GM12878 (cell line): ENCODE measurements around the gene MCTP2. TPM values are rescaled to one million over a fixed set of nuclear protein-coding genes. Genes with fewer than 3 reads are reported as not detected.

Experiments used
- ATF3 ChIP-seq: IDR thresholded peaks from 2 replicates; pipeline ENCODE4 v1.6.1; 2011; ENCODE audit warnings: low read depth, mild to moderate bottlenecking, low read length, moderate library complexity, borderline replicate concordance; ENCODE audit errors: extremely low read depth
- CHD2 ChIP-seq: IDR thresholded peaks from 2 replicates; pipeline ENCODE4 v1.6.1; 2011; ENCODE audit warnings: low read depth, low read length, improper control_type of control experiment, borderline replicate concordance
- CHD4 ChIP-seq: fragments of 200-600 bp; sonication (generic); IDR thresholded peaks from 2 replicates; pipeline ENCODE4 v1.6.1; 2016; ENCODE audit warnings: mild to moderate bottlenecking
- EED ChIP-seq: sonication (generic); IDR thresholded peaks from 2 replicates; pipeline ENCODE4 v1.6.1; 2016; ENCODE audit warnings: antibody characterized with exemption, low read depth
- IKZF2 ChIP-seq, 2 experiments: fragments of 450-650 bp; IDR thresholded peaks; 2 replicates each; pipeline ENCODE4 v1.6.1; 2017; ENCODE audit warnings: mild to moderate bottlenecking in 2 of 2, moderate library complexity in 2 of 2
- IRF3 ChIP-seq: fragments of 450-650 bp; IDR thresholded peaks from 2 replicates; pipeline ENCODE4 v1.6.1; 2014; ENCODE audit warnings: mild to moderate bottlenecking
- LARP7 ChIP-seq: fragments of 450-650 bp; IDR thresholded peaks from 2 replicates; pipeline ENCODE4 v1.6.1; 2017; ENCODE audit warnings: mild to moderate bottlenecking
- NBN ChIP-seq: fragments of 450-650 bp; IDR thresholded peaks from 2 replicates; pipeline ENCODE4 v1.6.1; 2016
- SMAD1 ChIP-seq: fragments of 450-650 bp; IDR thresholded peaks from 2 replicates; pipeline ENCODE4 v1.6.1; 2018; ENCODE audit warnings: mild to moderate bottlenecking, low read depth; ENCODE audit not compliant: partially characterized antibody
- SPI1 ChIP-seq: IDR thresholded peaks from 2 replicates; pipeline ENCODE4 v1.6.1; 2011; ENCODE audit warnings: low read depth, mild to moderate bottlenecking, low read length, moderate library complexity, borderline replicate concordance; ENCODE audit not compliant: insufficient read depth
- ZNF207 ChIP-seq: fragments of 450-650 bp; IDR thresholded peaks from 2 replicates; pipeline ENCODE4 v1.6.1; 2014; ENCODE audit warnings: antibody characterized with exemption, mild to moderate bottlenecking, borderline replicate concordance
- ZNF24 ChIP-seq: fragments of 450-650 bp; IDR thresholded peaks from 2 replicates; pipeline ENCODE4 v1.6.1; 2017; ENCODE audit warnings: antibody characterized with exemption, mild to moderate bottlenecking
- ZNF687 ChIP-seq: fragments of 450-650 bp; IDR thresholded peaks from 2 replicates; pipeline ENCODE4 v1.6.1; 2017; ENCODE audit warnings: mild to moderate bottlenecking, moderate library complexity
- polyA plus RNA-seq, 11 experiments: library from polyadenylated mRNA; depleted of rRNA in 4 of 11; unstranded in 6 of 11; stranded (reverse) in 5 of 11; fragments of >200 nt; fragmentation: Nextera tagmentation in 4 of 11; fragmentation: Illumina TruSeq in 1 of 11; extraction: Ambion mirVana in 4 of 11; extraction: Trizol in 1 of 11; gene quantifications; 1 replicate in 1 of 11; 2 replicates in 10 of 11; pipeline versions ENCODE4 v1.2.1 to v1.2.3, GENCODE V29; 2011 to 2016; ENCODE audit warnings: inconsistent platforms in 2 of 11, missing spikeins in 2 of 11, low read depth in 1 of 11
- total RNA-seq, 4 experiments: library from RNA; depleted of rRNA in 3 of 4; stranded (reverse); fragments of >200 nt in 3 of 4; fragmentation: Illumina TruSeq in 1 of 4; extraction: Trizol in 1 of 4; gene quantifications; 2 replicates each; pipeline versions ENCODE4 v1.2.1 to v1.2.3, GENCODE V29; 2013 to 2021
- TF ChIP-seq, protein P1 (sequence below): fragments of 450-650 bp; IDR thresholded peaks from 2 replicates; pipeline ENCODE4 v1.6.1; 2016; ENCODE audit warnings: mild to moderate bottlenecking
- TF ChIP-seq, protein P2 (sequence below): fragments of 450-650 bp; IDR thresholded peaks from 2 replicates; pipeline ENCODE4 v1.6.1; 2017; ENCODE audit warnings: mild to moderate bottlenecking
- TF ChIP-seq, protein P3 (sequence below): IDR thresholded peaks from 2 replicates; pipeline ENCODE4 v1.6.1; 2011; ENCODE audit warnings: borderline replicate concordance, low read depth, mild to moderate bottlenecking, moderate library complexity, mixed read lengths, low read length; ENCODE audit not compliant: insufficient read depth; ENCODE audit errors: extremely low read length

The MCTP2 gene
- total and polyA plus RNA-seq, 10 of the 15 experiments (the other 5 are each of a cell fraction or from before 2014, with no cell fraction given), result 0.24 to 48.5 (median 0.88) TPM

DNA sequence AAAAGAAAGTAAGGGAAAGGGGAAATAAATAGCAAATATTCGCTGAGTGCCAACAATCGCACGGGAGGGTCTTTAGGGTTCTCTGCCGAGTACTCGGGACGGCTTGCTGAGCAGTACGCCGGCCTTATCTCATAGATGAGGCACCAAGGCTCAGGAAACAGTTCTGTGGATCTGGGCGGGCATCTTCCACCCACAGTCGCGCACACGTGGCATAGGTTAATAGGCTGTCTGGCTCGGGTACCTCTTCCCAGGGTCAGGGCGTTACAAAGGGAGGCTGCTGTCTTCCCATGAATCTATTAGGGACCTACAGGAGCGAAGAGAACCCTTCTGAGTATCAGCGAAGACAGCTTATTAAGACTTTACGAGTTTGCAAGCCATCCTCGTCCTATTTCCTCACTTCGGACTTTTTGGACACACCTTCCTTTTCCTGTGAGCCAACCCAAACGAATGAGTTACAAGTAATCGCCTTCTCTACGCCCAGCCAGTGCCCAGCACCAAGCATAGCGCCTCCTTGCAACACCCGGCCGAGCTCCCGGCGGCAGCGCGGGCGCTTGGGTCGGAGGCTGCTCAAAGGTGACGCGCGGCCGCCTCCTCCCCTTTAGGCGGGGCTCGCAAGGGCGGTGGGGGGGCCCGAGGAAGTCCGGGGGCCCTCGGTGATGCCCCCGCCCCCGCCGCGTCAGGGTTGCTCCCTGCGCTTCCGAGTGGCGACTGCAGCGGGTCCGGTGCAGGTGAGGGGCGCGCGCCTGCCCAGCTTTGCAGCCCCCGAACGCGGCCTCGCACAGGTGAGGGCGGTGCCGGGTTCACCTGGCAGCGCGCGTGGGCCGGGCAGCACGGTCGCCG, at the start of gene MCTP2 (continued):
- TF ChIP-seq ZNF687, result 0 out of 2 replicates have a peak, but pooled peaks have one; percentile 30
- no peak for TF ChIP-seq CHD4
- TF ChIP-seq NBN, result 0 out of 2 replicates have a peak, but pooled peaks have one; percentile 67
- TF ChIP-seq, protein P1, sequence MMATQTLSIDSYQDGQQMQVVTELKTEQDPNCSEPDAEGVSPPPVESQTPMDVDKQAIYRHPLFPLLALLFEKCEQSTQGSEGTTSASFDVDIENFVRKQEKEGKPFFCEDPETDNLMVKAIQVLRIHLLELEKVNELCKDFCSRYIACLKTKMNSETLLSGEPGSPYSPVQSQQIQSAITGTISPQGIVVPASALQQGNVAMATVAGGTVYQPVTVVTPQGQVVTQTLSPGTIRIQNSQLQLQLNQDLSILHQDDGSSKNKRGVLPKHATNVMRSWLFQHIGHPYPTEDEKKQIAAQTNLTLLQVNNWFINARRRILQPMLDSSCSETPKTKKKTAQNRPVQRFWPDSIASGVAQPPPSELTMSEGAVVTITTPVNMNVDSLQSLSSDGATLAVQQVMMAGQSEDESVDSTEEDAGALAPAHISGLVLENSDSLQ, result no peak
- no peak for TF ChIP-seq EED
- 0 out of 2 replicates have a peak, but pooled peaks have one; percentile 5 for TF ChIP-seq ZNF24
- TF ChIP-seq LARP7, result peak; percentile 67; the same call in 1 of the 2 replicates
- TF ChIP-seq ZNF207, result no peak
- TF ChIP-seq SMAD1, result no peak
- no peak for TF ChIP-seq SPI1
- TF ChIP-seq CHD2, result no peak; the same call in 1 of the 2 replicates
- TF ChIP-seq, protein P2, sequence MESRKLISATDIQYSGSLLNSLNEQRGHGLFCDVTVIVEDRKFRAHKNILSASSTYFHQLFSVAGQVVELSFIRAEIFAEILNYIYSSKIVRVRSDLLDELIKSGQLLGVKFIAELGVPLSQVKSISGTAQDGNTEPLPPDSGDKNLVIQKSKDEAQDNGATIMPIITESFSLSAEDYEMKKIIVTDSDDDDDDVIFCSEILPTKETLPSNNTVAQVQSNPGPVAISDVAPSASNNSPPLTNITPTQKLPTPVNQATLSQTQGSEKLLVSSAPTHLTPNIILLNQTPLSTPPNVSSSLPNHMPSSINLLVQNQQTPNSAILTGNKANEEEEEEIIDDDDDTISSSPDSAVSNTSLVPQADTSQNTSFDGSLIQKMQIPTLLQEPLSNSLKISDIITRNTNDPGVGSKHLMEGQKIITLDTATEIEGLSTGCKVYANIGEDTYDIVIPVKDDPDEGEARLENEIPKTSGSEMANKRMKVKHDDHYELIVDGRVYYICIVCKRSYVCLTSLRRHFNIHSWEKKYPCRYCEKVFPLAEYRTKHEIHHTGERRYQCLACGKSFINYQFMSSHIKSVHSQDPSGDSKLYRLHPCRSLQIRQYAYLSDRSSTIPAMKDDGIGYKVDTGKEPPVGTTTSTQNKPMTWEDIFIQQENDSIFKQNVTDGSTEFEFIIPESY, result no peak
- TF ChIP-seq IRF3, result no peak
- peak in 1 of 2 experiments; percentile 17; a peak in 1 of 4 replicates for TF ChIP-seq IKZF2 (IDR thresholded peaks at IDR 0.05)
- TF ChIP-seq ATF3, result no peak
- TF ChIP-seq, protein P3, sequence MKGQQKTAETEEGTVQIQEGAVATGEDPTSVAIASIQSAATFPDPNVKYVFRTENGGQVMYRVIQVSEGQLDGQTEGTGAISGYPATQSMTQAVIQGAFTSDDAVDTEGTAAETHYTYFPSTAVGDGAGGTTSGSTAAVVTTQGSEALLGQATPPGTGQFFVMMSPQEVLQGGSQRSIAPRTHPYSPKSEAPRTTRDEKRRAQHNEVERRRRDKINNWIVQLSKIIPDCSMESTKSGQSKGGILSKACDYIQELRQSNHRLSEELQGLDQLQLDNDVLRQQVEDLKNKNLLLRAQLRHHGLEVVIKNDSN, result no peak
- TF ChIP-seq, all 136 proteins: peak for 21
